ENCODE measurements around the gene PFDN5.

GRCh38 chr12:53306826-53307225 is 11.5 kb downstream of the PFDN5 start:
- TF ChIP-seq POLR2A (IDR thresholded peaks at IDR 0.05; ENCODE audit: low read depth, low read length) (no peak), POLR2AphosphoS5 (IDR thresholded peaks at IDR 0.05; ENCODE audit: low read depth, low read length) (no peak), PAX5 (IDR thresholded peaks at IDR 0.05; ENCODE audit: insufficient read depth, low read length, severe bottlenecking) (no peak)

Measured in GM12891 (cell line).